Retinal pigment epithelial cell (primary cell): ENCODE measurements around the gene CREB5.

ENCODE experiments used
- DNase-seq: peaks from one replicate; pipeline ENCODE4 v3.0.0-alpha.2; 2010; ENCODE audit warnings: low read depth
- H3K4me3 ChIP-seq: 2 replicates; pipeline ENCODE4 v1.5.1; 2011; ENCODE audit warnings: mild to moderate bottlenecking, low read length, control low read depth, moderate library complexity
- TF ChIP-seq, protein P1 (sequence below): conservative IDR thresholded peaks from 2 replicates; pipeline ENCODE4 v1.5.1; 2011; ENCODE audit warnings: low read depth, low read length, control low read depth, inconsistent platforms

The CREB5 gene

GRCh38 chr7:28423918-28424514 is 11.7 kb downstream of the CREB5 start:
- TF ChIP-seq, protein P1, sequence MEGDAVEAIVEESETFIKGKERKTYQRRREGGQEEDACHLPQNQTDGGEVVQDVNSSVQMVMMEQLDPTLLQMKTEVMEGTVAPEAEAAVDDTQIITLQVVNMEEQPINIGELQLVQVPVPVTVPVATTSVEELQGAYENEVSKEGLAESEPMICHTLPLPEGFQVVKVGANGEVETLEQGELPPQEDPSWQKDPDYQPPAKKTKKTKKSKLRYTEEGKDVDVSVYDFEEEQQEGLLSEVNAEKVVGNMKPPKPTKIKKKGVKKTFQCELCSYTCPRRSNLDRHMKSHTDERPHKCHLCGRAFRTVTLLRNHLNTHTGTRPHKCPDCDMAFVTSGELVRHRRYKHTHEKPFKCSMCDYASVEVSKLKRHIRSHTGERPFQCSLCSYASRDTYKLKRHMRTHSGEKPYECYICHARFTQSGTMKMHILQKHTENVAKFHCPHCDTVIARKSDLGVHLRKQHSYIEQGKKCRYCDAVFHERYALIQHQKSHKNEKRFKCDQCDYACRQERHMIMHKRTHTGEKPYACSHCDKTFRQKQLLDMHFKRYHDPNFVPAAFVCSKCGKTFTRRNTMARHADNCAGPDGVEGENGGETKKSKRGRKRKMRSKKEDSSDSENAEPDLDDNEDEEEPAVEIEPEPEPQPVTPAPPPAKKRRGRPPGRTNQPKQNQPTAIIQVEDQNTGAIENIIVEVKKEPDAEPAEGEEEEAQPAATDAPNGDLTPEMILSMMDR, result no peak
- H3K4me3 ChIP-seq, result no peak overlapping the region
- DNase-seq, result no peak

- TF ChIP-seq, protein P1, result no peak
- H3K4me3 ChIP-seq, result no peak overlapping the region
- DNase-seq, result no peak
Observed at GRCh38 chr7:28425496-28425895, 13.2 kb downstream of the CREB5 start.

- no peak overlapping the region for H3K4me3 ChIP-seq
- TF ChIP-seq, protein P1, result no peak
- DNase-seq, result no peak
Observed at GRCh38 chr7:28427236-28427635, 14.9 kb downstream of the CREB5 start.

GRCh38 chr7:28430616-28431015 is 18.3 kb downstream of the CREB5 start:
- TF ChIP-seq, protein P1, result no peak
- no peak overlapping the region for H3K4me3 ChIP-seq
- DNase-seq, result no peak

DNA sequence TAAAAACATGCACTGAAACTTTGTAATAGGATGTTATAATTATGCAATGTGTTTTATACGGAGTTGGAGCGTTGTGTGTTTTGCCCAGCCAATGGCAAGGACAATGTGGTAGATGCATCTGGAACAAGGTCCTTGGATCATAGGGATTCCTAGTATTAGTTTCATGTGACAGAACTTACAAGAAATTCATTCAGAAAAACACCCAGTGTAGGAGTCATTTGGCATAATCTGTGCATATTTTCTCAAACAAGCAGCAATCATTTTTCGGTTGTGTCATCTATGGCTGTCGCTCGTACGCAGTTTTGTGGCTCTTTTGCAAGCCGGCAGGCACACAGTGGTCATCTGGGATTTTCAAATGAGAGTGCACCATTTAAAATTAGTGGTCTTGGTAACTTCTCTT is 19.8 kb downstream of the CREB5 start:
- TF ChIP-seq, protein P1, result no peak
- no peak overlapping the region for H3K4me3 ChIP-seq
- no peak for DNase-seq

GRCh38 chr7:28433039-28433438 is 20.7 kb downstream of the CREB5 start:
- TF ChIP-seq, protein P1, result no peak
- DNase-seq, result no peak
- no peak overlapping the region for H3K4me3 ChIP-seq

- TF ChIP-seq, protein P1, result no peak
- DNase-seq, result no peak
- no peak overlapping the region for H3K4me3 ChIP-seq
Observed at GRCh38 chr7:28433699-28434219, 21.4 kb downstream of the CREB5 start.
